Muscle of leg (tissue), 11 donors: Measurements from ENCODE around the gene ADGRG1. TPM values are rescaled to one million over a fixed set of nuclear protein-coding genes. Genes with fewer than 3 reads are reported as not detected.

Source experiments
- DNase-seq: peaks from one replicate; pipeline ENCODE4 v3.0.0; 2013
- H3K27ac ChIP-seq: one replicate; pipeline ENCODE4 v1.5.1; 2013; ENCODE audit warnings: mild to moderate bottlenecking, low read length, control low read depth
- H3K27me3 ChIP-seq: one replicate; pipeline ENCODE4 v1.6.1; 2013; ENCODE audit warnings: low read length; ENCODE audit not compliant: control insufficient read depth, insufficient read depth
- H3K36me3 ChIP-seq: one replicate; pipeline ENCODE4 v1.6.1; 2013; ENCODE audit warnings: low read length; ENCODE audit not compliant: control insufficient read depth, insufficient read depth
- H3K4me1 ChIP-seq: one replicate; pipeline ENCODE4 v1.6.1; 2013; ENCODE audit warnings: low read length; ENCODE audit not compliant: control insufficient read depth, insufficient read depth
- H3K4me3 ChIP-seq: one replicate; pipeline ENCODE4 v1.5.1; 2013; ENCODE audit warnings: low read length, control low read depth
- H3K9me3 ChIP-seq: replicated peaks from 2 replicates; pipeline ENCODE4 v1.6.1; 2013; ENCODE audit warnings: low read depth, low read length; ENCODE audit not compliant: control insufficient read depth
- WGBS: methylation state at CpG from one replicate; pipeline ENCODE4 v1.1.5; 2013; ENCODE audit warnings: missing lambda C conversion rate; ENCODE audit not compliant: insufficient coverage; 5-methylcytosine and 5-hydroxymethylcytosine counted together
- polyA plus RNA-seq, 8 donors: library from polyadenylated mRNA; unstranded; fragments of 120-200 nt; gene quantifications; one replicate each; pipeline versions ENCODE4 v1.2.1 to v1.2.3, GENCODE V29; 2013; ENCODE audit warnings: inconsistent platforms in 1 of 8, low replicate concordance in 1 of 8; ENCODE audit not compliant: insufficient read length in 8 of 8, insufficient read depth in 1 of 8
- total RNA-seq: library from RNA; stranded (reverse); fragments of 120-200 nt; gene quantifications from one replicate; pipeline ENCODE4 v1.2.4, GENCODE V29; 2013

Gene ADGRG1
- total and polyA plus RNA-seq, 9 donors: 1.9 to 13.0 (median 5.5) TPM

DNA sequence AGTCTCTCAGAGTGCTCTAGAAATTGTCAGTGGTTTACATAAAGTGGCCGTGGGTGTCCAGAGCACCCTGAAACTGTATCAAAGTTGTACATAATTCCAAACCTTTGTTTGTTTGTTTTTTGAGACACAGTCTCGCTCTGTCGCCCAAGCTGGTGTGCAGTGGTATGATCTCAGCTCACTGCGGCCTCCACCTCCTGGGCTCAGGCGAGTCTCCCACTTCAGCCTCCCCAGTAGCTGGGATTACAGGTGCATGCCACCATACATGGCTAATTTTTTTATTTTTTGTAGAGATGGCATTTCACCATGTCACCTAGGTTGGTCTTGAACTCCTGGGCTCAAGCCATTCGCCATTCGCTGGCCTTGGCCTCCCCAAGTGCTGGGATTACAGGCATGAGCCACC lies 24.3 kb upstream of the ADGRG1 start:
- no peak for DNase-seq
- Histone ChIP-seq H3K27ac (no peak overlapping the region), H3K4me3 (no peak overlapping the region), H3K27me3 (no peaks in the 10 kb centered on the region), H3K36me3 (no peaks in the 10 kb centered on the region), H3K4me1 (peaks cover 31% of the 10 kb centered on the region), H3K9me3 (no peaks in the 10 kb centered on the region)
- 97% methylated on average over 5 of the region's 7 CpGs for WGBS

DNA sequence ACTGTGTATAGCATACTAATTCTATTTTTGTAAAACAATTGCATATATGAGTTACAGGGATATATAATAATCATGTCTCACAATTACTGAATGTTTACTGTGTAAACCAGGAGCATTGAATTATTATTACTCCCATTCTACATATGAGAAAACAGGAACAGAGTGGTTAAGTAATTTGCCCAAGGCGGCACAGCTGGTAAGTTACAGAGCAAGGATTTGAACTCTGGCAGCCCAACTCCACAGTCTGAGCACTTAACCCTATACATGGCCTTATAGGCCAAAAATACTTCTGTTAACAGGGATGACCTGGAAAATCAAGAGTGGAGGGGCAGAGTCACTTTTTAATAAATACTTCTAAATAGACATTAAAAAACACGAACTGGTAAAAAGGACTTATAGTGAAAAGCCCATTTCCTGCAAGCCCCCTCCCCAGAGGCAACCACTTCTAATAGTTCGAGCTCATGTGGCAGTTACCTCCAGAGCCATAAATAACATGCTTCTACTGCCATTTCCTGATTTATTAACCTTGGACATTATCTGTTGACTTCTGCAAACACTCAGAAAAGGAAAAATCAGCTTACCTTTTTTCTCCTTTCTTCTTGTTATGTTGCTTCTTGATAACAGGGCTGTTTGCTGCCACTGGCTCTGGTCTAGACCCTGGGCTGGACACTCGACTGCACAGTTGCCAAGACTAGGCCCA lies 22.1 kb upstream of the ADGRG1 start:
- H3K4me3 ChIP-seq: no peak overlapping the region
- WGBS: 25% methylated on average over 2 of the region's 4 CpGs

DNA sequence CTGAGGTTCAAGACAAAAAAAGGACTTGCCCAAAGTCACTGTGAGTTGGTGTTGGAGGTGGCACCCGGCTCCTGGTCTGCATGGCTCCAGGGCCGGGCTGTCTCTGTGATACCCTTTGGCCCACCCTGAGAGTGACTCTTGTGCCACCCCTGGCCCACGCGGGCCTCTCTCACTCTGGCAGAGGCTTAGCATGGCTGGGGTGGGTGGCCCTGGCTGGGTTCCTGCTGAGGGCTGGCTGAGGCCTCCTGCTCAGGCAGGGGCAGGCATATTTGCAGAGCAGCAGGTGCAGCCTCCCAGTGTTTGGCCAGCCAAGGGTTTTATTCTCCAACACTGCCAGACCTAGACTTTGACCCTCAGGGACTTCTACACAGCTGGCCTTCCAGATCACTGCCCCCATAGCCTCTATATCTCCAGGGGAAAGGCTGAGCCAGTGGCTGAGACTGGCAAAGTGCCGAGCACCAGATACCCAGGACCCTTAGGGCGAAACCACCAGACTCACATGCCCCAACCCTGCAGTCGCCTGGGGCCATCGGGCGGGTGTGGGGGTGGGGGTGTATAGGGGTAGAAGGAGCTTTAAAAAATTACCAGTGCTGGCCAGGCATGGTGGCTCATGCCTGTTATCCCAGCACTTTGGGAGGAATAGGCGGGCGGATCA lies 21.5 kb upstream of the ADGRG1 start:
- peak overlapping the region; percentile 57 for H3K27ac ChIP-seq

More for the DNA sequence above, 22.1 kb upstream of the ADGRG1 start:
- no peaks in the 10 kb centered on the region for H3K36me3 ChIP-seq
- H3K9me3 ChIP-seq: no peaks in the 10 kb centered on the region
- H3K4me1 ChIP-seq: peaks cover 40% of the 10 kb centered on the region
- no peak for DNase-seq
- peak overlapping the region; percentile 57 for H3K27ac ChIP-seq
- peaks cover 4% of the 10 kb centered on the region for H3K27me3 ChIP-seq

DNA sequence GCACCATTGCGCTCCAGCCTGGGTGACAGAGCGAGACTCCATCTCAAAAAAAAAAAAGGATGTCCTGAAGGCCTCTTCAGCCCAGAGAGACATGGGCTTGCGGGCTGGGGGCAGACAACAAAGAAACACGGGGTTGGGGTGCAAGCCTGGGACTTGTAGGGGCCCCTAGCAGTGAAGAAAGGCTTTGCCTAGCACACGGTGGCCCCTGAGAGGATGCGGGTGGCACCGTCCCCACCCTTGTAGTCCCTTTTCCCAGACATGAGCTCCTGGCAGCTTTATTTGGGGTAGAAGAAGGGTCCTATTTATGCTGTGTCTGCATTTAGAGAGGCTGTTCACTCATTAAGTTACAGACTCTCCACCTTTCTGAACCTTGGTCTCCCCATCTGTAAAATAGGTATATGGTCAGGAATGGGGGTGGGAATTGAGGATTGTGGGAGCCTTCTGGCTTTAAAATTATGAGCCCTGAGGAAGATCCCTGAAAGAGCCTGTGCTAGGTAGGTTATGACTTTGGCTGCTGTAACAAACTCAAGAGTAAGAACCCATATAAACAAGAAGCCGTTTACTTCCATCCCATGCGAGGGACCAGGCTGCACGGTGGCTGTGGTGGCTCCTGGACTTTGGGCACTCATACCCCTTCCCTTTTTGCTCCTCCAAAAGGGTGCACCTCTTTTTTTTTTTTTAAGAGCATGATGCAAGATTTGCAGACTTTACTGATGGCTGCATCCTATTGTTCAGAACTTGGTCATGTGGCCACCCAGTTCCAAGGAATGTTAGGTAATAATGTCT lies 20.6 kb upstream of the ADGRG1 start:
- 81% methylated on average over 5 of the region's 10 CpGs for WGBS
- H3K9me3 ChIP-seq: no peaks in the 10 kb centered on the region

More for the DNA sequence above, 21.5 kb upstream of the ADGRG1 start:
- Histone ChIP-seq H3K27me3 (peaks cover 4% of the 10 kb centered on the region), H3K4me3 (no peak overlapping the region), H3K36me3 (no peaks in the 10 kb centered on the region), H3K9me3 (no peaks in the 10 kb centered on the region), H3K4me1 (peaks cover 36% of the 10 kb centered on the region)
- DNase-seq: peak; percentile 62
- 58% methylated on average over 8 of the region's 11 CpGs for WGBS

DNA sequence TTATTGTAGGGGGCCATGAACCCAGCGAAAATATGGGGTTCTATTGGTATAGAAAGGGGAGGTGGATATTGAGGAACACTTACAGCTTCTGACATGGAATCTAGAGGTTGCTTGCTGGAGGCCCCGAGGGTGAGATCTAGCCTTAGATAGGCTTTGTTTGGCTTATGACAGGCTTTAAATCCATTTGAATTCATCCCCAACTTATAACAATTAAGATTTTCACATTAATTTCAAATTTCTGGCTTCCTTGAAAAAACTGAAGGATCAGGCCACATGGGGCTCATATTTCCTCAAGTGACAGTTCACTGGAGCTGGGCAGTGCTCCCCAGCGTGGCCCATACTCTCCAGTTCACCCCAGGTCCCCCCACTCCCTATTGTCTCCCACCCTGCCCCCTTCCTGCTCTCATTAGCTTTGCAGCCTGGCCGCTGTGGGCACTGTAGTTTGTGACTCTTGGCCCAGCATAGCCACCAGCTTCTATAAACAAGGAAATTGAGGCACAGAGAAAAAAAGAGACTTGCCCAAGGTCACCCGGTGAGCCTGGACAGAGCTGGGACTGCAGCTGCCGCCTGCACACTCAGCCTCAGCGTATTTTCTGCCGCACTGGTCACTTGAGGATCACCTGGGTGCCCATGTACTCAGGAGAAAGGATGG lies 19.8 kb upstream of the ADGRG1 start:
- Histone ChIP-seq H3K27ac (no peak overlapping the region), H3K4me3 (no peak overlapping the region), H3K4me1 (peaks cover 36% of the 10 kb centered on the region), H3K36me3 (no peaks in the 10 kb centered on the region), H3K27me3 (peaks cover 4% of the 10 kb centered on the region), H3K9me3 (no peaks in the 10 kb centered on the region)
- no peak for DNase-seq
- WGBS: 78% methylated on average over 5 of the region's 8 CpGs

More for the DNA sequence above, 20.6 kb upstream of the ADGRG1 start:
- H3K4me3 ChIP-seq: no peak overlapping the region
- peaks cover 4% of the 10 kb centered on the region for H3K27me3 ChIP-seq
- H3K4me1 ChIP-seq: peaks cover 36% of the 10 kb centered on the region
- no peak for DNase-seq
- H3K36me3 ChIP-seq: no peaks in the 10 kb centered on the region
- H3K27ac ChIP-seq: no peak overlapping the region

DNA sequence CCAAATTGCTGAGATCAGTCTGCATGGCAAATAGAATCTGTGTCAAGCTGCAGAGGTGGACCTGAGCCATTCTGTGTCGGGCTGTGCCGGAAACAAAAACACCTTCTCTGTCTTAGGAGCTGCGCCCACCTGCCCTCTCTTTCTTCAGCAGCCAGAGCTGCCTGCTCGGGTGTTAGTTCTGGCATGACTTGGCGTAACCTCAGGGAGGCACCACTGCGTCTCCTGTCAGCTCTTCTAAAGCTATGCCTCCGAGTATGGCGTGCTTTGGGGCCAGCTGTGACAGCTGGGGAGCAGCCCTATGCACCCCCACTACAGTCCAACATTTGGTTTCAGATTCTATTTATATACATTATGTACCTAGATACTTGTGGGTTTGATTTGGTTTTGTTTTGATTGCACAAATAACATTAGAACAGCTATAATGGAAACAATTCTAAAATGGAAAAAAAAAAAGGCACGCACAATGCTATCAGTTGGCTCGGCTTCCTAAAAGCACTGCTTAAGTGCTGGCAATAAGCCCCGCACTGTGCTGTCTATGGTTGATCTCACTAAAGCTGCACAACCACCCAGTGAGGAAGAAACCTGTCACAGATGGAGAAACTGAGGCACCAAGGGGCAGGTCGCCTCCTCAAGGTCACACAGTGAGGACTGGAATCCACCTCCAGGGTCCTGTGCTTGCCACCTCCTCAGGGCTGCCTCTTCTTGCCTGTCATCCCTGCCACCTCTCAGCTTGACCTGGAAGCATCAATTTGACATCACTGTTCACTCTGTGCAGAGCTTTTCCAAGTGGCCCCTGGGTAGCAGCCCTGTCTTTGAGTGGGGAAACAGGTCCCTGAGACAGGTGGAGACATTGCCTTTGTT lies 18.7 kb upstream of the ADGRG1 start:
- peak; percentile 56 for DNase-seq
- peaks cover 4% of the 10 kb centered on the region for H3K27me3 ChIP-seq
- peaks cover 40% of the 10 kb centered on the region for H3K4me1 ChIP-seq
- H3K36me3 ChIP-seq: no peaks in the 10 kb centered on the region
- 37% methylated on average over 8 of the region's 12 CpGs for WGBS
- peak overlapping the region; percentile 42 for H3K27ac ChIP-seq
- no peak overlapping the region for H3K4me3 ChIP-seq
- no peaks in the 10 kb centered on the region for H3K9me3 ChIP-seq

DNA sequence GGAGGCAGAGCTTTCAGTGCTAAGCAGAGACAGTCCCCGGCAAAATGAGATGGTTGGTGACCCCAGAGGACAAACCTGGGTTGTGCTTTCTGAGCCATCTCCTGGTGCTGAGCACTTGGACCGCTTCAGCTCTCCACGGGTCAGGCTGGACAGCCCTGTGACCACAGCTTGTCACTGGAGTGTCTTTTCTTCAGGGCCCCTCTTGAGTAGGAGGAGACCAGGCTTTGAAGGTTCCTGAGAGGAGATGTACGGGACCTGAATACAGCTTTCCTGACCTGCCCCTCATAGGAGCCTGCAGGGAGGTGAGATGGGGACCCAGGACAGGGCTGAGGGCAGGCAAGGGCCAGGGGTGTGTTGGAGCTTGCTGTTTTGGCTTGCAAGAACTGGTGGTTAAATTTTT lies 17.8 kb upstream of the ADGRG1 start:
- Histone ChIP-seq H3K4me1 (peaks cover 37% of the 10 kb centered on the region), H3K27me3 (peaks cover 4% of the 10 kb centered on the region), H3K9me3 (no peaks in the 10 kb centered on the region), H3K4me3 (no peak overlapping the region), H3K36me3 (no peaks in the 10 kb centered on the region), H3K27ac (no peak overlapping the region)
- 57% methylated on average over 2 of the region's 4 CpGs for WGBS
- no peak for DNase-seq

DNA sequence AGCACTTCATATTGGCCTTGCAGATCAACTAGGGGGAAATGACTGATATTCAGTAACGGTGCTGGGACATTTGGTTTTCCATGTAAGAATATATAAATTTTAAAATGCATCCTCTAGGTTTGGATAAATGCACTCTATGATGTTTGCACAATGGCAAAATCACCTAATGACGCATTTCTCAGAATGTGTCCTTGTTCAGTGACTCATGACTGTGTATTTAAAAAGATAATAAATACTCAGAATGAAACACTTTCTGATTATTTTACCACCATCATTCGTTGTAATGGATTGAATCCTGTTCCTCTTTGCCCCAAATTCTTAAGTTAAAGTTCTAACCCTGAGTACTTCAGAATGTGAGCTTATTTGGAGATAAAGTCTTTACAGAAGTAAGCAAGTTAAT lies 17.2 kb upstream of the ADGRG1 start:
- Histone ChIP-seq H3K4me3 (no peak overlapping the region), H3K27ac (no peak overlapping the region), H3K36me3 (no peaks in the 10 kb centered on the region), H3K9me3 (no peaks in the 10 kb centered on the region), H3K27me3 (peaks cover 4% of the 10 kb centered on the region), H3K4me1 (peaks cover 36% of the 10 kb centered on the region)
- DNase-seq: no peak
- WGBS: no CpG with 5 or more reads among the region's 3 CpGs

DNA sequence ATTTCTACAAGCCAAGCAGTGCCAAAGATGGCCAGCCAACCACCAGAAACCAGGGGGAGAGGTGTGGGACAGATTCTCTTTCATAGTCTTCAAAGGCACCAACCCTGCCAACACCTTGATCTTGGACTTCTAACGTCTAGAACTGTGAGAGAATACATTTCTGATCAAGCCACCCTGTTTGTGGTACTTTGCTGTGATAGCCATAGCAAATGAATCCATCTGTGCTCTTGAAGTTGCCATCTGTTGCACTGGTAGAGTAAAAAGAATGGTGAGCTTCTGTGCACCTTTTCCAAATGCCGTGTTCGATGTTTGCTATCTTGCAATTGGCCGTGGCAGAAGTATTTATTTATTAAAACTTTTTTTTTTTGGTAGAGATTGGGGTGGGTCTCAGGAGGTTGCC lies 16.7 kb upstream of the ADGRG1 start:
- Histone ChIP-seq H3K9me3 (no peaks in the 10 kb centered on the region), H3K27me3 (peaks cover 4% of the 10 kb centered on the region), H3K4me3 (no peak overlapping the region), H3K4me1 (peaks cover 31% of the 10 kb centered on the region), H3K36me3 (no peaks in the 10 kb centered on the region), H3K27ac (no peak overlapping the region)
- no peak for DNase-seq
- no CpG with 5 or more reads among the region's 4 CpGs for WGBS
